HL-60 (cell line): ENCODE results near the gene EYS.

Experiments used
- DNase-seq, 2 experiments: peaks; one replicate each; pipeline ENCODE4 v3.0.0-alpha.2; 2010 to 2020; ENCODE audit warnings: low read depth in 1 of 2, low spot score in 1 of 2
- H3K27ac ChIP-seq: fragments of 250-450 bp; sonication (Bioruptor Pico); replicated peaks from 2 replicates; pipeline ENCODE4 v1.5.1; 2020; ENCODE audit warnings: mild to moderate bottlenecking, moderate library complexity
- H3K27me3 ChIP-seq: fragments of 250-450 bp; sonication (Bioruptor Pico); 2 replicates; pipeline ENCODE4 v1.5.1; 2021; ENCODE audit warnings: mild to moderate bottlenecking, moderate library complexity; ENCODE audit not compliant: insufficient read depth, poor library complexity, severe bottlenecking
- H3K4me3 ChIP-seq: replicated peaks from 2 replicates; pipeline ENCODE4 v1.5.1; 2011; ENCODE audit warnings: mild to moderate bottlenecking, control low read depth, low read length; ENCODE audit not compliant: insufficient read depth
- GABPA ChIP-seq: IDR thresholded peaks from 2 replicates; pipeline ENCODE4 v1.6.1; 2012; ENCODE audit warnings: low read depth
- POLR2AphosphoS5 ChIP-seq: IDR thresholded peaks from 2 replicates; pipeline ENCODE4 v1.6.1; 2012; ENCODE audit warnings: low read depth
- SPI1 ChIP-seq: IDR thresholded peaks from 2 replicates; pipeline ENCODE4 v1.6.1; 2012; ENCODE audit warnings: low read depth, mild to moderate bottlenecking, borderline replicate concordance
- TF ChIP-seq, protein P1 (sequence below): IDR thresholded peaks from 2 replicates; pipeline ENCODE4 v1.6.1; 2012; ENCODE audit warnings: low read depth; ENCODE audit not compliant: insufficient replicate concordance
- TF ChIP-seq, protein P2 (sequence below): IDR thresholded peaks from one replicate; pipeline ENCODE4 v1.5.1; 2011; ENCODE audit warnings: low read length, control low read depth, inconsistent platforms; ENCODE audit not compliant: insufficient read depth

The EYS gene

DNA sequence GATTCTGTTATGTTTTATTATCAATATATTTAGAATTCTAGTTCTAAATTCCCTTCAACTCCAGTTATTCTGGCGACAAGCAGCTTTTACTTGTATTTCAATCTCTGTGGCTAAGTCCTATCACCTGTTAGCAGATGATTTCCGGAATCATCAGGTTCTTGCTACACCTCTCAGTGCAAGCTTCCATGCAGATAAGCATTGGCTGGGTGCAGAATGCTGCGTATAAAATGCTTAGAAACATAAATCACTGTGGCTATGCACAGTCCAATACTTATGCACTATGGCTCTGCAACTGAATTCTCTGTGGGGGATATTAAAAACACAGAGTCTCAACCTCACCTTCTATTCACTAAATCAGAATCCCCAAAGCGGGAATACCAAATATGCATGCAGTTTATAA lies 720.0 kb downstream of the EYS start:
- no peak for DNase-seq
- no peak overlapping the region for H3K27ac ChIP-seq
- TF ChIP-seq POLR2AphosphoS5 (no peak), SPI1 (no peak), GABPA (no peak)
- TF ChIP-seq, protein P1, sequence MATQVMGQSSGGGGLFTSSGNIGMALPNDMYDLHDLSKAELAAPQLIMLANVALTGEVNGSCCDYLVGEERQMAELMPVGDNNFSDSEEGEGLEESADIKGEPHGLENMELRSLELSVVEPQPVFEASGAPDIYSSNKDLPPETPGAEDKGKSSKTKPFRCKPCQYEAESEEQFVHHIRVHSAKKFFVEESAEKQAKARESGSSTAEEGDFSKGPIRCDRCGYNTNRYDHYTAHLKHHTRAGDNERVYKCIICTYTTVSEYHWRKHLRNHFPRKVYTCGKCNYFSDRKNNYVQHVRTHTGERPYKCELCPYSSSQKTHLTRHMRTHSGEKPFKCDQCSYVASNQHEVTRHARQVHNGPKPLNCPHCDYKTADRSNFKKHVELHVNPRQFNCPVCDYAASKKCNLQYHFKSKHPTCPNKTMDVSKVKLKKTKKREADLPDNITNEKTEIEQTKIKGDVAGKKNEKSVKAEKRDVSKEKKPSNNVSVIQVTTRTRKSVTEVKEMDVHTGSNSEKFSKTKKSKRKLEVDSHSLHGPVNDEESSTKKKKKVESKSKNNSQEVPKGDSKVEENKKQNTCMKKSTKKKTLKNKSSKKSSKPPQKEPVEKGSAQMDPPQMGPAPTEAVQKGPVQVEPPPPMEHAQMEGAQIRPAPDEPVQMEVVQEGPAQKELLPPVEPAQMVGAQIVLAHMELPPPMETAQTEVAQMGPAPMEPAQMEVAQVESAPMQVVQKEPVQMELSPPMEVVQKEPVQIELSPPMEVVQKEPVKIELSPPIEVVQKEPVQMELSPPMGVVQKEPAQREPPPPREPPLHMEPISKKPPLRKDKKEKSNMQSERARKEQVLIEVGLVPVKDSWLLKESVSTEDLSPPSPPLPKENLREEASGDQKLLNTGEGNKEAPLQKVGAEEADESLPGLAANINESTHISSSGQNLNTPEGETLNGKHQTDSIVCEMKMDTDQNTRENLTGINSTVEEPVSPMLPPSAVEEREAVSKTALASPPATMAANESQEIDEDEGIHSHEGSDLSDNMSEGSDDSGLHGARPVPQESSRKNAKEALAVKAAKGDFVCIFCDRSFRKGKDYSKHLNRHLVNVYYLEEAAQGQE = no peak
- TF ChIP-seq, protein P2, sequence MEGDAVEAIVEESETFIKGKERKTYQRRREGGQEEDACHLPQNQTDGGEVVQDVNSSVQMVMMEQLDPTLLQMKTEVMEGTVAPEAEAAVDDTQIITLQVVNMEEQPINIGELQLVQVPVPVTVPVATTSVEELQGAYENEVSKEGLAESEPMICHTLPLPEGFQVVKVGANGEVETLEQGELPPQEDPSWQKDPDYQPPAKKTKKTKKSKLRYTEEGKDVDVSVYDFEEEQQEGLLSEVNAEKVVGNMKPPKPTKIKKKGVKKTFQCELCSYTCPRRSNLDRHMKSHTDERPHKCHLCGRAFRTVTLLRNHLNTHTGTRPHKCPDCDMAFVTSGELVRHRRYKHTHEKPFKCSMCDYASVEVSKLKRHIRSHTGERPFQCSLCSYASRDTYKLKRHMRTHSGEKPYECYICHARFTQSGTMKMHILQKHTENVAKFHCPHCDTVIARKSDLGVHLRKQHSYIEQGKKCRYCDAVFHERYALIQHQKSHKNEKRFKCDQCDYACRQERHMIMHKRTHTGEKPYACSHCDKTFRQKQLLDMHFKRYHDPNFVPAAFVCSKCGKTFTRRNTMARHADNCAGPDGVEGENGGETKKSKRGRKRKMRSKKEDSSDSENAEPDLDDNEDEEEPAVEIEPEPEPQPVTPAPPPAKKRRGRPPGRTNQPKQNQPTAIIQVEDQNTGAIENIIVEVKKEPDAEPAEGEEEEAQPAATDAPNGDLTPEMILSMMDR = no peak
- H3K4me3 ChIP-seq = no peak overlapping the region
- no peaks in the 10 kb centered on the region for H3K27me3 ChIP-seq

DNA sequence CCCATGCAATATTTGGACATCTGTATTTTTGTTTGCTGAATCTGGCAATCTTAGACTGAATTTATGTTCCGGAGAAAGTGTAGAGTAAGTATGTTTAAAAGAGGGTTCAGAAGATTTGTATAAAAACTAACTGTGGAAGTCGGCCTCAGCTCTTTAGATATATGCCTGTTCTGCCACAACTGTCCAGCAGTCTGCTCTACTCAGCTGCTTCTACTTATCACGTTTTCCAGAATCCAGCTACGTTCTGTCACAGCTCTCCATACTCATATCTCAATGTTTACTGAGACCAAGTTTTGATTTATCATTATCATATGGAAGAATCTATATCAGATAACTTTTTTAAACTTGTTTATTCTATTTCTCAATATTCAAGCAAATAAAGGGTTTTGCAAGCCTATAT lies 721.3 kb downstream of the EYS start:
- no peak overlapping the region for H3K27ac ChIP-seq
- no peak overlapping the region for H3K4me3 ChIP-seq
- TF ChIP-seq, protein P1 = no peak
- TF ChIP-seq, protein P2 = no peak
- TF ChIP-seq SPI1 = no peak
- TF ChIP-seq POLR2AphosphoS5 = no peak
- TF ChIP-seq GABPA = no peak
- H3K27me3 ChIP-seq = no peaks in the 10 kb centered on the region
- DNase-seq = no peak

DNA sequence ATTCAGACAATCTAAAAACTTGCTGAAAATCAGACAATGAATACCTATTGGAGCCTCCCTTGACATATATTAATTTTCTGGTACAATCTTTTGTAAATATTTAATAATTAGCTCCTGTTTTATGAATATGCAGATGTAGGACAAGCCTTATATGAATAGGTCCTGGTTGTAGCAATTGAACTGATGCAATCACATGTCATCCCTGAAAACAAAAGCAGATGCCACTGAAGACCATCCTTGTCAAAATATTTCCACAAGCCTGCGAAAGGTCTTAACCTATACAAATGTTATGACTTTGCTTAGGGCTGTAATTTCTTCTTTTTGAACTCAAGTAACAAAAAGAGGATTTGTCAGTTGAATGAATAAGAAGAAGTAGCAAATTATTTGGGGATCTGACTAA lies 722.1 kb downstream of the EYS start:
- H3K27ac ChIP-seq = no peak overlapping the region
- no peaks in the 10 kb centered on the region for H3K27me3 ChIP-seq
- no peak overlapping the region for H3K4me3 ChIP-seq
- DNase-seq = no peak
- TF ChIP-seq POLR2AphosphoS5 (no peak), GABPA (no peak), SPI1 (no peak)
- TF ChIP-seq, protein P2 = no peak
- TF ChIP-seq, protein P1 = no peak
